DOHH2 (cell line): ENCODE data around the gene RUVBL2.
"Not testable (repeated sequence)": the region's sequence is repeated elsewhere in the genome, so short reads cannot be mapped to it uniquely, and the experiment has no call there.

Source experiments
- H3F3A ChIP-seq: fragments of 200-600 bp; sonication (generic), shearing (Covaris generic); 2 replicates; pipeline ENCODE4 v1.6.0; 2016; ENCODE audit warnings: antibody characterized with exemption, mild to moderate bottlenecking; ENCODE audit not compliant: control insufficient read depth, insufficient read depth
- H3K27ac ChIP-seq: fragments of 200-600 bp; sonication (generic); 2 replicates; pipeline ENCODE4 v1.5.1; 2014; ENCODE audit warnings: low read depth, mild to moderate bottlenecking, low read length, moderate library complexity
- H3K27me3 ChIP-seq: fragments of 200-600 bp; sonication (generic); 2 replicates; pipeline ENCODE4 v1.6.1; 2014; ENCODE audit warnings: mild to moderate bottlenecking, low read length, mixed read lengths; ENCODE audit not compliant: control insufficient read depth
- H3K36me3 ChIP-seq: fragments of 200-600 bp; sonication (generic); 2 replicates; pipeline ENCODE4 v1.6.1; 2014; ENCODE audit warnings: mild to moderate bottlenecking, low read length, moderate library complexity, mixed read lengths; ENCODE audit not compliant: control insufficient read depth
- H3K4me1 ChIP-seq: fragments of 200-600 bp; sonication (generic); 2 replicates; pipeline ENCODE4 v1.6.1; 2014; ENCODE audit warnings: mild to moderate bottlenecking, low read length, mixed read lengths; ENCODE audit not compliant: control insufficient read depth
- H3K4me2 ChIP-seq: fragments of 200-600 bp; sonication (generic); 2 replicates; pipeline ENCODE4 v1.6.0; 2014; ENCODE audit warnings: mild to moderate bottlenecking, low read length, moderate library complexity
- H3K4me3 ChIP-seq: fragments of 200-600 bp; sonication (generic); 2 replicates; pipeline ENCODE4 v1.5.1; 2014; ENCODE audit warnings: mild to moderate bottlenecking, low read length, mixed read lengths
- H3K79me2 ChIP-seq: fragments of 200-600 bp; sonication (generic); 2 replicates; pipeline ENCODE4 v1.6.1; 2014; ENCODE audit warnings: mild to moderate bottlenecking, low read length, mixed read lengths; ENCODE audit not compliant: control insufficient read depth
- H3K9me2 ChIP-seq: fragments of 200-600 bp; sonication (generic); replicated peaks from 2 replicates; pipeline ENCODE4 v1.6.1; 2014; ENCODE audit warnings: mild to moderate bottlenecking, low read length, mixed read lengths; ENCODE audit not compliant: control insufficient read depth
- H3K9me3 ChIP-seq: fragments of 200-600 bp; sonication (generic); 2 replicates; pipeline ENCODE4 v1.6.1; 2014; ENCODE audit warnings: antibody characterized with exemption, low read length, mixed read lengths; ENCODE audit not compliant: control insufficient read depth, insufficient read depth
- H4K20me1 ChIP-seq: fragments of 200-600 bp; sonication (generic); 2 replicates; pipeline ENCODE4 v1.6.0; 2014; ENCODE audit warnings: low read depth, mild to moderate bottlenecking, antibody characterized with exemption, low read length, moderate library complexity; ENCODE audit not compliant: control insufficient read depth, insufficient read depth
- CTCF ChIP-seq: fragments of 200-600 bp; sonication (generic); IDR thresholded peaks from one replicate; pipeline ENCODE4 v1.5.1; 2014; ENCODE audit warnings: antibody characterized with exemption, mild to moderate bottlenecking, low read depth, low read length; ENCODE audit not compliant: poor library complexity, severe bottlenecking
- EZH2phosphoT487 ChIP-seq: fragments of 200-600 bp; sonication (generic); IDR thresholded peaks from 2 replicates; pipeline ENCODE4 v1.6.1; 2017; ENCODE audit warnings: borderline replicate concordance, mild to moderate bottlenecking, antibody characterized with exemption, low read length, moderate library complexity, mixed read lengths

The RUVBL2 gene

GRCh38 chr19:49017666-49018351 lies 24.1 kb downstream of the RUVBL2 start:
- peak overlapping the region; percentile 65 for H3K4me3 ChIP-seq
- H3K4me1 ChIP-seq: peaks cover 45% of the 10 kb centered on the region

GRCh38 chr19:49018388-49019241 lies 24.9 kb downstream of the RUVBL2 start:
- not testable (repeated sequence) for H4K20me1 ChIP-seq, H3K9me2 ChIP-seq, H3F3A ChIP-seq, H3K9me3 ChIP-seq, H3K79me2 ChIP-seq, H3K27ac ChIP-seq
- H3K4me3 ChIP-seq: peak overlapping the region; percentile 65
- peaks cover 24% of the 10 kb centered on the region for H3K36me3 ChIP-seq
- H3K4me1 ChIP-seq: peaks cover 45% of the 10 kb centered on the region
- 0 out of 2 replicates have a peak, but pooled peaks have one; percentile 0 for TF ChIP-seq EZH2phosphoT487
- peak overlapping the region; percentile 68 for H3K4me2 ChIP-seq
- peaks cover 14% of the 10 kb centered on the region for H3K27me3 ChIP-seq

More at GRCh38 chr19:49017666-49018351, 24.1 kb downstream of the RUVBL2 start:
- Histone ChIP-seq H3K27me3 (peaks cover 14% of the 10 kb centered on the region), H3F3A (peaks cover 6% of the 10 kb centered on the region; the same call in 1 of the 2 replicates), H3K36me3 (peaks cover 27% of the 10 kb centered on the region), H3K27ac (no peak overlapping the region), H3K79me2 (no peaks in the 10 kb centered on the region), H4K20me1 (no peaks in the 10 kb centered on the region), H3K9me3 (no peaks in the 10 kb centered on the region), H3K4me2 (peak overlapping the region; percentile 68), H3K9me2 (no peaks in the 10 kb centered on the region)
- TF ChIP-seq EZH2phosphoT487: peak; percentile 26; the same call in 1 of the 2 replicates
- TF ChIP-seq CTCF: peak; percentile 64

- no peaks in the 10 kb centered on the region for H4K20me1 ChIP-seq
- H3K36me3 ChIP-seq: peaks cover 18% of the 10 kb centered on the region
- H3K27me3 ChIP-seq: peaks cover 14% of the 10 kb centered on the region
- no peaks in the 10 kb centered on the region for H3K9me2 ChIP-seq
- peak overlapping the region; percentile 68 for H3K4me2 ChIP-seq
- no peak overlapping the region for H3K27ac ChIP-seq
- no peaks in the 10 kb centered on the region for H3K79me2 ChIP-seq
- peak overlapping the region; percentile 65 for H3K4me3 ChIP-seq
- peaks cover 3% of the 10 kb centered on the region; the same call in 1 of the 2 replicates for H3F3A ChIP-seq
- H3K9me3 ChIP-seq: no peaks in the 10 kb centered on the region
- TF ChIP-seq EZH2phosphoT487 (no peak), CTCF (peak; percentile 46)
- H3K4me1 ChIP-seq: peaks cover 45% of the 10 kb centered on the region
Measured at GRCh38 chr19:49019242-49019932, 25.7 kb downstream of the RUVBL2 start.
